CD4-positive, alpha-beta T cell treated with Interleukin-15 for 4 hours (primary cell): ENCODE measurements around the gene FIGN.

Experiments used
- DNase-seq: peaks from one replicate; pipeline ENCODE4 v3.0.0-alpha.2; 2020; ENCODE audit warnings: low spot score

Gene FIGN

GRCh38 chr2:163709270-163709669 is 26.5 kb downstream of the FIGN start:
- DNase-seq: no peak

GRCh38 chr2:163708265-163708664 is 27.5 kb downstream of the FIGN start:
- no peak for DNase-seq

DNA sequence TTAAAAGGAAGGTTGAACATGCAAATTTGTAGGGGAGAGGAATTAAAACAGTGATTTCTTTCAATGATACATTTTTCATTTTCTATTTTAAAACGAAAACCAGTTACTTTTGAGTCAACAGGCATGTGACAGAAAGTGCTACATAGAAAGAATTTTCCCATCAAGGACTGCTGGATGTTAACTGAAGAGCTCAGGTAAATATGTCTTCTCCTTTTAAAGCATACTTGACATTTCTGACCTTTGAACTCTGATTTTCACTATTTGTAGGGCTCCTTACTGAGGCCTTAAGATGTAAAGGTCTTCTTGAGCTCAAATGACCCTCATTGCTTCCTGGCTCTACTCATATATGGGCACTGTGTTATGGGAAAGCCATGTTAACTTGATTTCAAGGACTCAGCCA is 32.4 kb downstream of the FIGN start:
- DNase-seq: no peak

GRCh38 chr2:163701399-163702195 is 34.2 kb downstream of the FIGN start:
- DNase-seq: no peak

- no peak for DNase-seq
These were observed 37.0 kb downstream of the FIGN start for GRCh38 chr2:163698857-163699256.

- DNase-seq: no peak
These were observed 37.8 kb downstream of the FIGN start for GRCh38 chr2:163697846-163698637.

DNA sequence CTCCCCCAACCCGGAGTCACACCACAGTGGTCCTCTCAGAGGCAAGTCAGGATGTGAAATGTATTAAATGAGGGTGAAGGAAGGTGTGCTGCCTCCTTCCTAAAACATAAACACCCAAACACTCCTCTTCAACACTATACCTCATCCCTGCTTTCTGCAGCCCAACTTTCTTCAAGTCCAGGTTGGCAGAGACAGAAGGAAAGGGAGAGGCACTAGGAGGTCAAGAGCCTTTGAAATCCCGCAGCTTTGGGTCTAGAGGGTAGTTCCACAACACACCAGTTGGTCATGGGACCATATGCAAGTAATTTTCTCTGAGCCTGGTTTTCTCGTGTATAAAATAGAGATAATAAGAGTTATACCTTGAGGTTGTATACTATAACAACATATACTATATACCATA is 38.4 kb downstream of the FIGN start:
- no peak for DNase-seq

GRCh38 chr2:163693484-163693883 is 42.3 kb downstream of the FIGN start:
- no peak for DNase-seq

GRCh38 chr2:163692611-163693482 is 43.0 kb downstream of the FIGN start:
- no peak for DNase-seq

GRCh38 chr2:163692081-163692480 is 43.7 kb downstream of the FIGN start:
- DNase-seq: no peak

GRCh38 chr2:163690896-163691295 is 44.9 kb downstream of the FIGN start:
- DNase-seq: no peak

- no peak for DNase-seq
These were observed 48.6 kb downstream of the FIGN start for GRCh38 chr2:163687217-163687616.

DNA sequence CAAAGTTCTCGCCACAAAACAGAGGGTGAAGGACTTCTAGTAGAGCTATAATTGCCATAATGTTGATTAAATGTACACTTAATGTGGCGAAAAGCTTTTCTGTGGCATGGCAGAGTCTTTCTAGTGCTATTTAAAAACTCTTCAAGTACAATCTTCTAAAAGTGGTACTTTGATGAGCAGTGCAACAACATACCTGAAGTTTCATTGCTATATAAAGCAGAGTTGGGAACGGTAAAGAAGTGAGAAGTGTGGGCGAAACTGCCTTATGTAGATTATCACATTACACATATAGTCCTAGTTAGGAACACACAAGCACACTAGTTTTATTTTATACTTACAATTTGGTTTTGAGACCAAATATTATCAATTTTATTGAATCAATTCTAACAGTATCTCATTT is 49.5 kb downstream of the FIGN start:
- no peak for DNase-seq

GRCh38 chr2:163682695-163683094 is 53.1 kb downstream of the FIGN start:
- DNase-seq: no peak

DNA sequence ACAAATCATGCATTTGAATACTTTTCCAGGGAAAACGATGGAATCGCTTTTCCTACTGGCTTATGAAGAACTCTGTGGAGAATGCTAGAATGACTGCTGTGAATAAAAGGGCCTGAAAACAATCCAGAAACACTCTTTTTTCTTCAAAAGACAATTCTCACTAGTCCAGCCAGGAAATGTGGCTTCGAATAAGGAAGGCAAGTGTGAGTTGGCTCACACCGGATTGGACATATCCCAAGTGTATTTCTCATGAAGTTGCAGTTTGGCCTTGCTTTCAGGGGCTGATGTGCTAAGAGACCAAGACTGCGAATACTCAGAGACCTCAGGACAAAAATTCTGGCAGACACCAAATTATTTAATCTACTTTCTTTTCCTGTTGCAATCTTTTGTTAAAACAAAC is 54.1 kb downstream of the FIGN start:
- no peak for DNase-seq

DNA sequence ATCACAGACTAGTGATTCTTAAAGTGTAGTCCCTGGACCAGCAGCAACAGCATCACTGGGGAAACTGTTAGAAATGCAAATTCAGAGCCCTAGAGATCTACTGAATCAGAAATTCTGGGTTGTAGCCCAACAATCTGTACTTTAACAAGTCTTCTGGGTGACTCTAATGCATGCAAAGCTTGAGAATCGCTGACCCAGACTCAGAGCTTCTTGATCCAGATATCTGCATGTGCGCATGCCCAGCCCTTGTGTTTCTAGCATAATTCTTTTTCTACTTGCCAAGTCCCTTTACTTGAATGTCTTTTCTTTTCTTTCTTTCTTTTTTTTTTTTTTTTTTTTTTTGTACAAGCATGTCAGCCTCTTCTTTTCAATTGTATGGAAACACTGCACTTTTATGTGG is 60.4 kb downstream of the FIGN start:
- DNase-seq: no peak

DNA sequence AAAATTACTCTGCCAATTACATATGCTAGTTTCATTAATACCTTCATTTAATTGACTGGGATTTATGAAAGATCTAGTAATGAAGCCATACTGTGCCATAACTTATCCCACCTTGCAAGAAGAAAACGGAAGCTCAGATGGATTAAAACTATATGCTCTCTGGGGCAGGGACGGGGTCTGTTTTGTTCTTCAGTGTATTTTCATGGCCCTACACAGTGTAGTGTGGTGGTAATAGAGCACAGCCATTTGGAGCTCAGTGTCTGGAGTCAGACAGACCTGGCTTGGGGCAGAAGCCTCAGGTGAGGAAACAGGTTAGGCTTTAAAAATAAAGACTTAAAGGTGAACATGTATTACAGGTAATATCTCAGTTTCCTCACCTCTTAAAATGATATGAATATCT is 62.3 kb downstream of the FIGN start:
- DNase-seq: no peak

- no peak for DNase-seq
These were observed 64.9 kb downstream of the FIGN start for GRCh38 chr2:163670929-163671328.

DNA sequence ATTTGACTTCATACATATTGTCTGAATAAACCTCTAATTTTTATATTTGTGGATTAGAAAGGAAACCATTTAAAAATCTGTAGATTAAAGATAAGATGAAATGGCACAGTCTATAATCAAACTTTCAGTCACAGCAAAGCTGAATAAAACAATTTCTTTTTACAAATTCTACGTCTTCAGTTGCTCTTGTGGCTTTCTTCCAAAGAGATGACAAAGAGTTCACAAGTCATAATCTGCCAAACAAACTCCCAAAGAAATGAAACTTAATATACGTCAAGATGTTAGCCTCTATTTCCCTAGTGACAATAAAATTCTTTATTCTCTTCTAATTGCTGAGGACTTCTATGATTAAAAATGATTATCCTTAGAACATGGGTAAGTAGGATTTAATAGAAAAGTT is 66.3 kb downstream of the FIGN start:
- no peak for DNase-seq

DNA sequence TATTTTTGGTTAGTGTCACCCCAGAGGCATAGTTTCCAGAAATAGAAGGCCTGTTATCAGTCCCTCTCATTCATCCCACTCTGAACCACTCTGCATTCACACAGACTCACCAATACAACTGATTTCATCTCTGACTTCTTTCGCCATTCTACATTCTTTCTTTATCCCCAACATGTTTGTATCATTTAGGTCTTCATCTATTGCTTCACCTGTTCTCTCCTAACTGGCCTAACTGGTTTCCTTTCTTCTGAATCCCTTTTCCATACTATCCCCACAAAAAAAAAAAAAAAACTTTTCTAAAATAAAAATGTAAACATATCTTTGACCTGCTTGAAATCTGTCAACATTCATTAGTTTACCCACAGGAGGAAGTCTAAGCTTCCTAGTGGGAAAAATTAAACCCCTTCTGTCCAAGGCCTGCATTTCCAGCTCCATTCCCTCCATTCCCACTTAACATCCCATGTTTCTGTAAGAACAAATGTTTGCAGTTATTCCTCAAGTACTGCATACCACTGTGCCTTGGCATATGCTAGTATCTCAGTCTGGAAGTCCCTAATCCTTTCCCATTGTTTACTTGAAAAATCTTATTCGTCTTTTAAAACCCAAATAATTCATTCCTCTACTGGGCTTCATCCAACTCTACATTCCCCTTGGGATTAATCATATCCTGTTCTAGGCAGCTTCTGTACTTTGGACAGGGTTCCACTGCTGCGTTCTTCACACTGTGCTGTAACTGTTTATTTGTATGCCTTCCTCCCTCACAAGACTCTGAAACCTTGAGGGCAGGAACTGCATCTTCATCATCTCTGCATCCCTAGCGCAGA is 68.5 kb downstream of the FIGN start:
- DNase-seq: no peak

DNA sequence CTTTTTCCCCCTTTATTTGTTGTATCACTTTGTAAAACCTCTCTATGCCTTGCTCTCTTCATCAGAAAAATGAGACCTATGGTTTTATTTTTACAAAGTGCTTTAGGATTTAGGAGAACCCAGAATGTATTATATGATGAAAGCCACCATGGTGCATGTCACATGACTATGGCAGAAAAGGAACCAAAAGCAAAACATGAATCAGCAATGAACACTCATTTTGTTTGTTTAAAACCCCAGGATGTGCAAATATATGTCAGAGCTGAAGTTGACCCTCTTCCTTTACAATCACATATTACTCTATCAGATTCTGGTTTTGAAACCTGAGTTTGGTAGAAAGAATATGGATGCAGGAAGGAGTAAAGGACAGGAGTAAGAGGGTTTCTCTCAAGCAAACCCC is 70.0 kb downstream of the FIGN start:
- DNase-seq: no peak

- no peak for DNase-seq
These were observed 70.8 kb downstream of the FIGN start for GRCh38 chr2:163665051-163665450.
